Suprapubic skin (tissue), 4 donors: ENCODE data around the gene NDUFC2. TPM values are rescaled to one million over a fixed set of nuclear protein-coding genes. Genes with fewer than 3 reads are reported as not detected.
A peak's percentile ranks its signal among the peaks of the same experiment; 100 is the strongest.

Experiments used
- DNase-seq, 2 donors: peaks; one replicate each; pipeline ENCODE4 v3.0.0-alpha.2; 2019; ENCODE audit warnings: low spot score in 2 of 2
- H3K27ac ChIP-seq: fragments of 200-600 bp; sonication (generic); one replicate; pipeline ENCODE4 v1.5.1; 2019
- H3K27me3 ChIP-seq: fragments of 200-600 bp; sonication (generic); one replicate; pipeline ENCODE4 v1.5.1; 2019
- H3K36me3 ChIP-seq: fragments of 200-600 bp; sonication (generic); one replicate; pipeline ENCODE4 v1.5.1; 2019
- H3K4me1 ChIP-seq: fragments of 200-600 bp; sonication (generic); one replicate; pipeline ENCODE4 v1.5.1; 2019
- H3K4me3 ChIP-seq: fragments of 200-600 bp; sonication (generic); one replicate; pipeline ENCODE4 v1.5.1; 2019; ENCODE audit warnings: mild to moderate bottlenecking
- H3K9me3 ChIP-seq: fragments of 200-600 bp; sonication (generic); one replicate; pipeline ENCODE4 v1.5.1; 2019
- EP300 ChIP-seq: sonication (generic); formaldehyde crosslinking; IDR thresholded peaks from one replicate; pipeline ENCODE4 v1.6.1; 2017; ENCODE audit warnings: antibody characterized with exemption
- POLR2A ChIP-seq, 2 donors: fragments of 450-650 bp; IDR thresholded peaks; one replicate each; pipeline ENCODE4 v1.6.1; 2017; ENCODE audit warnings: antibody characterized with exemption in 2 of 2, mild to moderate bottlenecking in 2 of 2, moderate library complexity in 2 of 2
- POLR2AphosphoS5 ChIP-seq, 3 donors: sonication (generic); formaldehyde crosslinking; IDR thresholded peaks; one replicate each; pipeline ENCODE4 v1.6.1; 2017; ENCODE audit warnings: antibody characterized with exemption in 3 of 3
- WGBS: methylation state at CpG from one replicate; pipeline ENCODE4 v1.1.5; 2018; 5-methylcytosine and 5-hydroxymethylcytosine counted together
- total RNA-seq, 4 donors: library from RNA; depleted of rRNA; stranded (reverse); fragments of >200 nt; gene quantifications; one replicate each; pipeline ENCODE4 v1.1.0, GENCODE V29; 2016
- TF ChIP-seq, protein P1 (sequence below), 2 donors: fragments of 200-600 bp in 1 of 2; fragments of 450-650 bp in 1 of 2; sonication (generic) in 1 of 2; IDR thresholded peaks; one replicate each; pipeline ENCODE4 v1.5.1; 2016 to 2019; ENCODE audit warnings: antibody characterized with exemption in 2 of 2, mild to moderate bottlenecking in 1 of 2, moderate library complexity in 1 of 2

NDUFC2 gene
- total RNA-seq, 4 donors from 2014 or later: 100 to 161 (median 115) TPM

GRCh38 chr11:78065203-78065602 is 14.5 kb downstream of the NDUFC2 start:
- peaks cover 5% of the 10 kb centered on the region for H3K4me1 ChIP-seq
- 89% methylated on average over 2 of the region's 2 CpGs for WGBS

DNA sequence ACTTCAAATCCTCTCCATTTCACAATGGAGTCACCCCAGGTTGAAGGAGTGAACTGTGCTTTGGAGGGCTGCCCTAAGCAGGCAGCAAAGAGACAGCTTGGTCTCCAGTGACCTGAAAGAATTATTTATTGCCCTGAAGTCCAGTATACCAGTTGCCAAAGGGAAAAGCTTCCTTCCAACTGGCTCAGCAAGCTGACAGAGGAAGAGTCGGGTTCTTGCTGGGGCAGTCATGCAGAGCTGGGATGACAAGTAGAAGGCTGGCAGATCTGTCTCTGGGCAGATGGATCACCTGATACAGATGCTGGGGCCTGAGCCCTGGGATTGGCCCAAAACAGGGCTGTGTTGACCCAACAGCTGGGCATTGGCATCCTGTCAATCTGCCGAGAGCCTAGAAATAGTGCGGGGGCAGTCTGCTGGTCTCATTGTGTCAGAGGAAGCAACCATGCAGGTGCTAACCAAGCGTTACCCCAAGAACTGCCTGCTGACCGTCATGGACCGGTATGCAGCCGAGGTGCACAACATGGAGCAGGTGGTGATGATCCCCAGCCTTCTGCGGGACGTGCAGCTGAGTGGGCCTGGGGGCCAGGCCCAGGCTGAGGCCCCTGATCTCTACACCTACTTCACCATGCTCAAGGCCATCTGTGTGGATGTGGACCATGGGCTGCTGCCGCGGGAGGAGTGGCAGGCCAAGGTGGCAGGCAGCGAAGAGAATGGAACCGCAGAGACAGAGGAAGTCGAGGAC is 16.1 kb downstream of the NDUFC2 start, which contains the start of gene THRSP:
Gene THRSP, plus strand, starts transcription at position 422 of the 742 bp plus-strand sequence. Its CDS starts 21 bp downstream, at position 443.
- Histone ChIP-seq H3K4me1 (peaks cover 5% of the 10 kb centered on the region), H3K4me3 (no peak within 1 kb of the TSS), H3K27me3 (no peaks in the 10 kb centered on the region), H3K36me3 (peaks cover 13% of the 10 kb centered on the region), H3K9me3 (no peaks in the 10 kb centered on the region), H3K27ac (no peak within 1 kb of the TSS)
- DNase-seq: no peak
- TF ChIP-seq, protein P1, sequence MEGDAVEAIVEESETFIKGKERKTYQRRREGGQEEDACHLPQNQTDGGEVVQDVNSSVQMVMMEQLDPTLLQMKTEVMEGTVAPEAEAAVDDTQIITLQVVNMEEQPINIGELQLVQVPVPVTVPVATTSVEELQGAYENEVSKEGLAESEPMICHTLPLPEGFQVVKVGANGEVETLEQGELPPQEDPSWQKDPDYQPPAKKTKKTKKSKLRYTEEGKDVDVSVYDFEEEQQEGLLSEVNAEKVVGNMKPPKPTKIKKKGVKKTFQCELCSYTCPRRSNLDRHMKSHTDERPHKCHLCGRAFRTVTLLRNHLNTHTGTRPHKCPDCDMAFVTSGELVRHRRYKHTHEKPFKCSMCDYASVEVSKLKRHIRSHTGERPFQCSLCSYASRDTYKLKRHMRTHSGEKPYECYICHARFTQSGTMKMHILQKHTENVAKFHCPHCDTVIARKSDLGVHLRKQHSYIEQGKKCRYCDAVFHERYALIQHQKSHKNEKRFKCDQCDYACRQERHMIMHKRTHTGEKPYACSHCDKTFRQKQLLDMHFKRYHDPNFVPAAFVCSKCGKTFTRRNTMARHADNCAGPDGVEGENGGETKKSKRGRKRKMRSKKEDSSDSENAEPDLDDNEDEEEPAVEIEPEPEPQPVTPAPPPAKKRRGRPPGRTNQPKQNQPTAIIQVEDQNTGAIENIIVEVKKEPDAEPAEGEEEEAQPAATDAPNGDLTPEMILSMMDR (IDR thresholded peaks at IDR 0.05): no peak
- TF ChIP-seq EP300 (no peak), POLR2AphosphoS5 (IDR thresholded peaks at IDR 0.05) (no peak), POLR2A (IDR thresholded peaks at IDR 0.05) (no peak)
- WGBS: 91% methylated on average over 6 of the region's 14 CpGs

More at GRCh38 chr11:78065203-78065602, 14.5 kb downstream of the NDUFC2 start:
- no peak overlapping the region for H3K4me3 ChIP-seq
- peaks cover 27% of the 10 kb centered on the region for H3K36me3 ChIP-seq
- no peaks in the 10 kb centered on the region for H3K9me3 ChIP-seq
- H3K27me3 ChIP-seq: no peaks in the 10 kb centered on the region
- DNase-seq: no peak
- TF ChIP-seq POLR2A (IDR thresholded peaks at IDR 0.05) (no peak), EP300 (no peak), POLR2AphosphoS5 (IDR thresholded peaks at IDR 0.05) (no peak)
- TF ChIP-seq, protein P1 (IDR thresholded peaks at IDR 0.05): no peak
- no peak overlapping the region for H3K27ac ChIP-seq

- DNase-seq: no peak
- Histone ChIP-seq H3K36me3 (peaks cover 5% of the 10 kb centered on the region), H3K4me3 (no peak overlapping the region), H3K27me3 (no peaks in the 10 kb centered on the region), H3K27ac (no peak overlapping the region), H3K4me1 (peaks cover 5% of the 10 kb centered on the region), H3K9me3 (no peaks in the 10 kb centered on the region)
- TF ChIP-seq, protein P1 (IDR thresholded peaks at IDR 0.05): no peak
- TF ChIP-seq EP300: no peak
- TF ChIP-seq POLR2A (IDR thresholded peaks at IDR 0.05): no peak
- no peak for TF ChIP-seq POLR2AphosphoS5 (IDR thresholded peaks at IDR 0.05)
- WGBS: 79% methylated on average over 2 of the region's 2 CpGs
Measured at GRCh38 chr11:78062671-78063070, 17.0 kb downstream of the NDUFC2 start.

DNA sequence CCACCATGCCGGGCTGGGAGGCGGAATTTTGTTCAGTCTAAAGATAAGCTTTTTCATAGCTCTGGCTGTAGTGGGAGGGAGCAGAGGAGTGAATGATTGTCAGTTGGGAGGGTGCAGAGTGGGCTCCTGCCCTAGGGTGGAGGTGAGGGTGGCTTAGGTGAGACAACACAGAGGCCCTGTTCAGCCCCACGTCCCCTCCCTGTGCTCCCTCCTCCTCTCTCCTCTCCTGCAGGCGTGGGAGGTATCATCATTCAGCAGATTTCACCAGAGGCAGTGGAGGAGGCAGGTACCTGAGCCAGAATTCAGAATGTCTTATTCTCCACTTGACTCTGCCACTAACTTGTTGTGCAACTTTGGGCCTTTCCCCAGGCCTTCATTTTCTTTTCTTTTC is 17.7 kb downstream of the NDUFC2 start:
- no peaks in the 10 kb centered on the region for H3K27me3 ChIP-seq
- H3K4me1 ChIP-seq: peaks cover 5% of the 10 kb centered on the region
- H3K4me3 ChIP-seq: no peak overlapping the region
- H3K9me3 ChIP-seq: no peaks in the 10 kb centered on the region
- no peak for DNase-seq
- H3K36me3 ChIP-seq: no peaks in the 10 kb centered on the region
- WGBS: 52% methylated on average over 4 of the region's 4 CpGs
- peak overlapping the region; percentile 52 for H3K27ac ChIP-seq
- TF ChIP-seq EP300: no peak

- no peaks in the 10 kb centered on the region for H3K36me3 ChIP-seq
- no peaks in the 10 kb centered on the region for H3K27me3 ChIP-seq
- 70% methylated on average over 4 of the region's 4 CpGs for WGBS
- H3K4me1 ChIP-seq: peaks cover 5% of the 10 kb centered on the region
- no peak overlapping the region for H3K4me3 ChIP-seq
- no peaks in the 10 kb centered on the region for H3K9me3 ChIP-seq
- peak overlapping the region; percentile 52 for H3K27ac ChIP-seq
- TF ChIP-seq POLR2A (IDR thresholded peaks at IDR 0.05): no peak
- TF ChIP-seq EP300: no peak
- TF ChIP-seq, protein P1 (IDR thresholded peaks at IDR 0.05): no peak
- TF ChIP-seq POLR2AphosphoS5 (IDR thresholded peaks at IDR 0.05): no peak
- no peak for DNase-seq
Measured at GRCh38 chr11:78061088-78061920, 18.4 kb downstream of the NDUFC2 start.
